Measurements from ENCODE around the gene CASP5.

The CASP5 gene

DNA sequence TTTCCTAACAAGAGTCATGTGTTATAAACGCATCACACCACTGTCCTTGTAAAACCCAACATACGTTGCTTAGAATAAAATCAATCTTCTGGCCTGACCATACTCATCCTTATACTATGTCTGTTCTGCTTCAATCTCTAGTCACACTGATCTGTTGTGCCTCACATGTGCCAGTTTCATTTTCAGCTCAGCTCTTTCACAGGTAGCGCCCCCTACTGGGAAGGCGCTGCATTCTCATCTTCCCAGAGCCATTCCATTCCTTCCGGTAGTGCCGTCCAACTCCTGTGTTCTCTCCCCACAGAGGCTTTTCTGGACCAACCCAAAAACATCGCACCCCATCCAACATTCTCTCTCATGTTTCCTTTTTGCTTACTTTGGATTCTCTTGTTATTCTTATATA lies 22.2 kb downstream of the CASP5 start:
- peak; percentile 90 for TF ChIP-seq CTCF (IDR thresholded peaks at IDR 0.05; ENCODE audit: extremely low read depth, insufficient read depth, missing control alignments)
- in situ Hi-C loops (cut with MboI; ENCODE audit: low pct_unique_long_range_greater_than_20kb, low sequenced_read_pairs, unreplicated experiment), result no loop called here
- DNase-seq (ENCODE audit: low spot score), result peak; percentile 8

- TF ChIP-seq CTCF (IDR thresholded peaks at IDR 0.05; ENCODE audit: extremely low read depth, insufficient read depth, missing control alignments), result no peak
- no peak for DNase-seq (ENCODE audit: low spot score)
- in situ Hi-C loops (cut with MboI; ENCODE audit: low pct_unique_long_range_greater_than_20kb, low sequenced_read_pairs, unreplicated experiment), result no loop called here
Measured at GRCh38 chr11:105000167-105000566, 22.8 kb downstream of the CASP5 start.

DNA sequence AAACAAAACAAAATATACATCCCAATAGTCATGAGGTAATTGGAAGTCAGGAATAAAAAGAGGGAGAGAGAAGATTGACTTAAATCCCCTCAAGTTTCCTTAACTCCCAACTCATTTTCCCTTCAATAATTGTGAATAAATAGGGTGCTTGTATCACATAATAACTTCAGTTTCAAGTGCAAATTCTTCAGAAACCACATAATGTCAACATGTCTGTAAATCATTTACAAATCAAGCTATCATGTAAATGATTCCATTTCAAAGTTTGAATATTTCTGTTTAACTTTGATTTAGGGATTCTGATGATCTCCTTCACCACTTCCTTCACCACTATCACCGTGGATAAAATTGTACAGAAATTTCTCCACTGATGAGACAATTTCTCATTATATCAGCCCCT lies 23.2 kb downstream of the CASP5 start:
- in situ Hi-C loops (cut with MboI; ENCODE audit: low pct_unique_long_range_greater_than_20kb, low sequenced_read_pairs, unreplicated experiment), result no loop called here
- TF ChIP-seq CTCF (IDR thresholded peaks at IDR 0.05; ENCODE audit: extremely low read depth, insufficient read depth, missing control alignments), result no peak
- no peak for DNase-seq (ENCODE audit: low spot score)

- no peak for TF ChIP-seq CTCF (IDR thresholded peaks at IDR 0.05; ENCODE audit: extremely low read depth, insufficient read depth, missing control alignments)
- in situ Hi-C loops (cut with MboI; ENCODE audit: low pct_unique_long_range_greater_than_20kb, low sequenced_read_pairs, unreplicated experiment), result no loop called here
- no peak for DNase-seq (ENCODE audit: low spot score)
Measured at GRCh38 chr11:104997288-104997687, 25.7 kb downstream of the CASP5 start.

GRCh38 chr11:104995001-104995408 lies 28.0 kb downstream of the CASP5 start:
- DNase-seq (ENCODE audit: low spot score), result no peak
- no peak for TF ChIP-seq CTCF (IDR thresholded peaks at IDR 0.05; ENCODE audit: extremely low read depth, insufficient read depth, missing control alignments)
- in situ Hi-C loops (cut with MboI; ENCODE audit: low pct_unique_long_range_greater_than_20kb, low sequenced_read_pairs, unreplicated experiment), result no loop called here

DNA sequence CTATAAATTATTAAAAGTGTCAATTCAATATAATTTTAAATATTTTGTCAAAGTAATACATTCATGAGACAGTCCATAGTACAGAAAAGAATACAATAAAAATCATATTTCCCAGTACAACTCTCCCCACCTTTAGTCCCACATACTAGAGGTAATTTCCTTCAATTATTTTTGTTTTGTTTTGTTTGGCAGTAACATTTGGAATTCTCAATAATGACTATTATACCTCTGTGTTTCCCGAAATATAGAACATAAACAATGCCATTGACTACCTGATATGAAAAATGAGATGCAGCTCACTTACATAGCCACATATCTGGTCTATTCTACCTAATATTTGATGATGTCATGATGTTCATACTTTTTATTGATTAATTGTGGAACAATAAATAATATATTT lies 30.2 kb downstream of the CASP5 start:
- no peak for DNase-seq (ENCODE audit: low spot score)
- in situ Hi-C loops (cut with MboI; ENCODE audit: low pct_unique_long_range_greater_than_20kb, low sequenced_read_pairs, unreplicated experiment), result no loop called here
- no peak for TF ChIP-seq CTCF (IDR thresholded peaks at IDR 0.05; ENCODE audit: extremely low read depth, insufficient read depth, missing control alignments)

GRCh38 chr11:104991994-104992393 lies 31.0 kb downstream of the CASP5 start:
- in situ Hi-C loops (cut with MboI; ENCODE audit: low pct_unique_long_range_greater_than_20kb, low sequenced_read_pairs, unreplicated experiment), result no loop called here
- no peak for TF ChIP-seq CTCF (IDR thresholded peaks at IDR 0.05; ENCODE audit: extremely low read depth, insufficient read depth, missing control alignments)
- no peak for DNase-seq (ENCODE audit: low spot score)
